Fibroblast of lung (primary cell): ENCODE measurements around the gene OR13C4.

Source experiments
- CTCF ChIP-seq, 2 donors: IDR thresholded peaks in 1 of 2; conservative IDR thresholded peaks in 1 of 2; 1 replicate in 1 of 2; 2 replicates in 1 of 2; pipeline ENCODE4 v1.5.1; 2011 to 2012; ENCODE audit warnings: low read length in 2 of 2, control low read depth in 1 of 2, inconsistent platforms in 1 of 2, low read depth in 1 of 2, mild to moderate bottlenecking in 1 of 2
- EZH2 ChIP-seq: IDR thresholded peaks from 2 replicates; pipeline ENCODE4 v1.5.1; 2012; ENCODE audit warnings: low read length, control low read depth, mild to moderate bottlenecking; ENCODE audit errors: missing control alignments

- TF ChIP-seq CTCF (conservative IDR thresholded peaks at IDR 0.05 in 1 of 2, IDR thresholded peaks at IDR 0.05 in 1 of 2; ENCODE audit: low read depth in 1 of 2, low read length in 2 of 2) (no peak), EZH2 (no peak)
Measured at GRCh38 chr9:104482921-104483570, 44.0 kb downstream of the OR13C4 start.
